ENCODE results near the gene GRIK3.

The GRIK3 gene

DNA sequence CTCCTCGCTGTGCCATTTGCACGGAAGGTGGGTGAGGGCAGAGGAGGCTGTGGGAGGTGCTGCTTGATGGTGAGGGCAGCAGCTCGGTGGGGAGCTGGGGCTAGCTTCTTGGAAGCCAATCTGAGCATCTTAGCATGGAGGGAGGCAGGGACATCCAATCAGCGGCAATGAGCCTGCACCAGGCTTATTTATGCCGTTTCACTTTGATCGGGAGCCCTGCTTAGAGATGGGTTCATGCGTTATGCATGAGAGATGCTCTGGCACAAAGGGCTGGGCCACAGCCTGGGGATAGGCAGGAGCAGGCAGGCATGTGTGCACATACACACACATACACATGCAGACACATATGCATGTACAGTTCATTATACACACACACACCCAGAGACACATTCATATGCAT is 220.2 kb downstream of the GRIK3 start:
- no peak for DNase-seq (ENCODE audit: low read depth, low spot score)
- no peak overlapping the region for H3K4me3 ChIP-seq (ENCODE audit: low read depth, low read length)
- TF ChIP-seq CTCF (IDR thresholded peaks at IDR 0.05; ENCODE audit: low read depth, low read length): no peak
- in situ Hi-C loops (cut with HindIII; ENCODE audit: low sequenced_read_pairs): no loop called here

DNA sequence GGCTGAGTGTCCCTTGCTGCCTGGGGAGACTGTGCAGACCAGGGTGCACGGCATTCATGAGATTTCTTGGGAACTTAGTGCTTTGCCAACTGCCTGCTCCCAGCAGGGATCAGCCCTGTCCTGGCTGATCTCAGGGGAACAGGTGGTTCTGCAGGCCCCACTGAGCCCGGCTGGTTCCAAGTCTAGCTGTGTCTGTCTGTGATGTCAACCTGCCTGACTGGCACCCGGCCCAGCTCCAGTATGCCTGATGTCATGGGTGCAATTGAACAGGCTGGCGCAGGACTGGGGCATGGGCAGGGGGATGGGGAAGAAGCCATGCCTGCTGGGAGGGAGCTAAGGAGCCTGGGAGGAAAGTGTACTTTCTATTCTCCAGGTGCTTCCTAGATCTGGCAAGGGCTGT is 227.1 kb downstream of the GRIK3 start:
- DNase-seq (ENCODE audit: low read depth, low spot score): no peak
- in situ Hi-C loops (cut with HindIII; ENCODE audit: low sequenced_read_pairs): no loop called here
- no peak overlapping the region for H3K4me3 ChIP-seq (ENCODE audit: low read depth, low read length)
- no peak for TF ChIP-seq CTCF (IDR thresholded peaks at IDR 0.05; ENCODE audit: low read depth, low read length)

GRCh38 chr1:36805979-36806640 is 228.2 kb downstream of the GRIK3 start:
- TF ChIP-seq CTCF (IDR thresholded peaks at IDR 0.05; ENCODE audit: low read depth, low read length): no peak
- no peak overlapping the region for H3K4me3 ChIP-seq (ENCODE audit: low read depth, low read length)
- in situ Hi-C loops (cut with HindIII; ENCODE audit: low sequenced_read_pairs): no loop called here
- DNase-seq (ENCODE audit: low read depth, low spot score): no peak

DNA sequence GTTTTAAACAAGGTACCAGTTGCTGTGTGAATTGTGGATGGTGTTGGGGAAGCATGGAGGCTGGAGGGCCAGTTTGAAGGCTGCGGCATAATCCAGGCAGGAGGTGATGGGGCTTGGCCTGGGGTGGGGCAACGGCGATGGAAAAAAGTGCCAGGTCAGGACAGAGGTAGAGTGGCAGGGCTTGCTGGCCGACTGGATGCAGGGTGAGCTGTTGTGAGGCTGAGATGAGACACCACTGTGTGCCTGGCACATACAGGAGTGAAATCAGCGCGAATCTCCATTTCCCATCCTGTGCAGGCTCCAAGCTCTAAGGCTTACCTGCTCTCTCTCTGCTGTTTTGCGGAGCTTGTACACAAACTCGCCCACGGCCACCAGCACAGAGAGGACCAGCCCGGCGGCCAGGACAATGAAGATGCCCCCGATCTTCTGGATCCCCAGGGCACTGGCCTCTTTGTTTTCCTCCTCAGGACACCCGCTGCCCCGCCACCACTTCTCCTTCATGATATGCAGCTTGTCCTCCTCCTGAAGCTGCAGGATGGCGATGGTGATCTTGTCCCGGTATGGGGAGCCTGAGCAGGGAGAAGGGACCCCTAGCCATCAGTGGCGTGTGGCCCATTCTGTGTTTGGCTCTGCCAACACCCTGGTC is 229.5 kb downstream of the GRIK3 start:
- in situ Hi-C loops (cut with HindIII; ENCODE audit: low sequenced_read_pairs): no loop called here
- no peak for DNase-seq (ENCODE audit: low read depth, low spot score)
- H3K4me3 ChIP-seq (ENCODE audit: low read depth, low read length): no peak overlapping the region
- no peak for TF ChIP-seq CTCF (IDR thresholded peaks at IDR 0.05; ENCODE audit: low read depth, low read length)

DNA sequence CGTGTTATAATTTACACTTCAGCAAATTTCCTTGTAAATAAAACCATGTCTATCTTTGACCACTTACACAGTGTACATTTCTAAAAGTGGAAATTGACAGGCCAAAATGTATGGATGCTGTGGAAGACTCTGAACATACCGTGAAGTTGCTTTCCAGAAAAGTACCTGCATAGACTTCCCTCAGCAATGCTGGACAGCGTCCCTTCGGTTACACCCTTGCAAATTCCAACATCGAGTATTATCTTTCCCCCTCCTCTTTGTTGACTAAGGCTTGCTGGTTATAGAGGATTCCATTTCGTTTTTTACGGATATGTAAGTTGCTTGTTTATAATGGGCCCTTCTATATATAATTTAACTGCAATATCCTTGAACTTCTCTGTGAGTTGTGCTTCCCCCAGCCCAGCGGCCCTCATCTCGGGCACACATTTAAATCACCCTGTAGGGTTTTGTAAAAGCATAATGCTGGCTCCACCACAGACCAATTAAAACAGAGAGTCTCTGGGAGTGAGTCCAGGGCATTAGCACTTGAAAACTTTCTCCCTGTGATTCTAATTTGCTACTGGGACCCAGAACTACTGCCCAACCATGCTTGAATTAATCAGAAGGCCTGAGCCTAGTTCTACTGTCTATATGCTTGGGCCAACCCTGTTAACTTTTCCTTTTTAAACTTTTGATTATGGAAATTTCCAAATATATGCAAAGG is 230.3 kb downstream of the GRIK3 start:
- DNase-seq (ENCODE audit: low read depth, low spot score): no peak
- no peak for TF ChIP-seq CTCF (IDR thresholded peaks at IDR 0.05; ENCODE audit: low read depth, low read length)
- in situ Hi-C loops (cut with HindIII; ENCODE audit: low sequenced_read_pairs): no loop called here
- no peak overlapping the region for H3K4me3 ChIP-seq (ENCODE audit: low read depth, low read length)

- no peak for DNase-seq (ENCODE audit: low read depth, low spot score)
- no peak overlapping the region for H3K4me3 ChIP-seq (ENCODE audit: low read depth, low read length)
- in situ Hi-C loops (cut with HindIII; ENCODE audit: low sequenced_read_pairs): no loop called here
- TF ChIP-seq CTCF (IDR thresholded peaks at IDR 0.05; ENCODE audit: low read depth, low read length): no peak
Observed at GRCh38 chr1:36802018-36802417, 232.3 kb downstream of the GRIK3 start.
